GM18507 (cell line): ENCODE results near the gene NUP50.
A peak's percentile ranks its signal among the peaks of the same experiment; 100 is the strongest.

Source experiments
- DNase-seq: peaks from one replicate; pipeline ENCODE4 v3.0.0; 2011; ENCODE audit warnings: low read depth; ENCODE audit not compliant: insufficient read length; ENCODE audit errors: extremely low spot score
- FAIRE-seq: peaks from 2 replicates; lab custom pipeline; 2011; peaks lifted over from hg19 to GRCh38; lab: Jason Lieb, UNC

Gene NUP50

GRCh38 chr22:45223304-45224117 lies 59.8 kb downstream of the NUP50 start:
- DNase-seq: no peak
- FAIRE-seq: no peak

DNA sequence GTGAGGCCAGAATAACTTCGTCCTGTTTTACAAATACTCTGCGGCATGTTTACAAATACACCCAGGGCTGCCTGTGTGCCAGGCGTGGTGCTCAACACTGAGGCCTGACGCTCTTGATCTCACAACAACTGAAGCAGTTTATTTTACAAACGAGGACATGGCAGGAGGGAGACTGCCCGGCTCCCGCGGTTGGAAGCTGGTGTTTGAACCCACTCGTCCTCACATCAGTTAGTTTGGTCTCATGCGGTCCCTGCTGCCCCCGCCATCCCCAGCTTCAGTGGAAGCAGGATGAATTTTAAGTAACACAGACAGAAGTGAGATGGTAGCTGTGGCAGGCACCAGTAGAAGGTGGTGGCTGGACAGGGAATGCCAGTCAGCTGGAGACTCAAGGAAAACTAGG lies 60.6 kb downstream of the NUP50 start:
- FAIRE-seq (no peak), DNase-seq (no peak)

DNA sequence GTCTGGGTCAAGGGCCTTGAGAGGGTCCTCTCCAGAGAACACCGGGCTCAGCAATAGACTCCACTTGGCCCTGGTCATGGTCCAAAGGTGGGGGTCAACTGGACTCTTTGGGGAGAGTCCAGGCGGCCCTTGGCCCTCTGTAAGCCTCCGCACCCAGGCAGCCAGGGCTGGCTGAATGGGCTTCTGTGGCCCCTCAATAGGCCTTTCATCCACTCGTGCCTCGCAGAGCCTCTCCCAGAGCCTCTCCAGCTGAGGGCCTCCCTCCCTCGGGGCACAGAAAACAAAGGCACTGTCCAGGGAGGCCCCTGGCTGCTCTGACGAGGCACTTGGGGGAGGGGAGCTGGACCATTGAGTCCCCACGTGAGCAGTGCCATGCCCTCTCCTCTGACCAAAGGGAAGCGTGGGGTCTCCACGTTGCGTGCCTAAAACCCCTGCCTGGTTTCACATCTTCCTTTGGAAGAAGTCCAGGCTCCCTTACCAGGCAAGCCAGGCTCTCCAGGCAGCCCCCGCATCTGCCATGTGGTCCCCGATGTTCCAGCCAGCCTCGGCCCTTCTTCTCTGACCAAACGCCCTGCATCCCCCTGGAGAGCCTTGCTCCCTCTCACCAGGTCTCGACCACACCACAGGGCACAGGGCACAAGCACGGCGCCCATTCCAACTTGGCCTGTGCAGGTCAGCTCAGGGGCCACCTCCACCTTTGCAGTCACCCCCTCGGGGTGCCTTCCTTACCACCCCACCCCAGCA lies 61.4 kb downstream of the NUP50 start:
- DNase-seq (no peak), FAIRE-seq (no peak)

GRCh38 chr22:45225732-45226502 lies 62.2 kb downstream of the NUP50 start:
- FAIRE-seq (no peak), DNase-seq (no peak)

DNA sequence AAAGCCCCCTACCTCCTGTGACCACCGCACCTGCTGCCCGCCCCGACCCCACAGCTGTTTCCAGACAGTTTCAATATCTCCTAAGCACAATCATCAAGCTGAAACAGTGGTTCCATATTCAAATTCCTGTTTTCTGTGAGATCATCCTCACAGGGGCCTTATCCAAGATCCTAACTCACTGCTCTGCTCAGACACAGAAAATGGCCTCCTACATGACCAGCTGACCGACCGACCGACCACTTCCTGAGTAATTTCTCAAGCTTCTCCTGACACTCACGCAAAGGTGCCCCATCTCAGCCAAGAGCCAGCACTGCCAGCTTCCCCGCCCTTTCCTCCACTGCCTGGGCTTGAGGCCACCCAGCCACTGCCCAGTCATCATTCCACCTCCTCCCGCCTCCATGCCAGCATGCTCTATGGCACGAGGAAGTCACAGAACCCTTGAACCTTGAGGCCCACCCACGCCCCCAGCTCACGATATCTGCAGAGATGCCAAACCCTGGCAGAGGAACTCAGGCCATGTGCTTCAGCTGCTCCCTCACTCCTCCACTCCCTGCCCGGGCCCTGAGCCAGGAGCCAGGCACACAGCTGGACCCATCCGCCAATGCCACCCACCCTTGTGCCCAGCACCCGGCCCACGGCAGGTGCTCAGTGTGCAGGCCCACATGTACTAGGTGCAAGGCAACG lies 62.9 kb downstream of the NUP50 start:
- no peak for FAIRE-seq
- DNase-seq: no peak

- FAIRE-seq (no peak), DNase-seq (no peak)
Observed at GRCh38 chr22:45227645-45228400, 64.1 kb downstream of the NUP50 start.

GRCh38 chr22:45228401-45228754 lies 64.7 kb downstream of the NUP50 start:
- DNase-seq (no peak), FAIRE-seq (no peak)

DNA sequence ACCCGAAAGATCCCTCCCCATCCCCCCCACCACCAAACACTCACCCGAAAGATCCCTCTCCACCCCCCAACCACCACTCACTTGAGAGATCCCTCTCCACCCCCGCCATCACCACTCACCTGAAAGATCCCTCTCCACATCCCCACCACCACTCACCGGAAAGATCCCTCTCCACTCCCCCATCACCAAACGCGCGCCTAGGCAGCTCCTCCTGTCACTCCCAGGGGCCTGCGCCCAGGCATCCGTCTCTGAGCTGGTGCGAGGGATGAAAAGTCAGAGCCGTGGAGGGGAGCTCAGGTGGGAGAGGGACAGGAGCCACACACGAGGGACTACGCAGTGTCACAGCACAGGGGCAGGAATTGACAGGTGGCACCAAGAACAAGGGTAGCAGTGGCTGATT lies 65.5 kb downstream of the NUP50 start:
- FAIRE-seq (no peak), DNase-seq (no peak)

DNA sequence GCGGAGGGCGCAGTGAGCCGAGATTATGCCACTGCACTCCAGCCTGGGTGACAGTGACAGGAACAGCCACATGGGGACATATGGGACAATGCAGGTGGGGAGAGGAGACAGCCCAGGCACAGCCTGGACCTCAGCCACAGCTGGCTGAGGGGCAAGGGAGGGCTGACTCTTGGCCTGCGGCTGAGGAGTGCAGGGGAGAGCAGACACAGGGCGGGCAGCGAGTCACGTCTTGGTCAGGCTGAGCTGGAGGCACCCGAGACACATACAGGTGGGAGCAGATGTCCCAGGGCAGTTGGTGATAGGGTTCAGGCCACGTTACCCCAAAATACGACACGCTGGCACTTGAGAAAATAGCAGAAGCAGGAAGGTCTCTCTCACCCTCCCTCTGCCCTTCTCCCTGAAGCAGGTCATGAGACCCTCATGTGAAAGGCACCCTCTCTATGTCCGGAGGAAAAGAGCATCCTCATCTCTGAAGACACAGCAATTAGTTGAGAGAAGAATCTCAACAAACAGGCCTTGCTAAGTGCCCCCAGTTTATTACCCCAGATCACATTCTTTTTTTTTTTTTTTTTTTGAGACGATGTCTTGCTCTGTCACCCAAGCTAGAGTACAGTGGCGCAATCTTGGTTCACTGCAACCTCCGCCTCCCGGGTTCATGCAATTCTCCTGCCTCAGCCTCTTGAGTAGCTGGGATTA lies 66.4 kb downstream of the NUP50 start:
- DNase-seq: no peak
- no peak for FAIRE-seq

- no peak for FAIRE-seq
- no peak for DNase-seq
Observed at GRCh38 chr22:45231293-45231692, 67.6 kb downstream of the NUP50 start.

- FAIRE-seq (no peak), DNase-seq (no peak)
Observed at GRCh38 chr22:45233386-45233785, 69.7 kb downstream of the NUP50 start.

- no peak for DNase-seq
- no peak for FAIRE-seq
Observed at GRCh38 chr22:45233827-45234226, 70.1 kb downstream of the NUP50 start.

DNA sequence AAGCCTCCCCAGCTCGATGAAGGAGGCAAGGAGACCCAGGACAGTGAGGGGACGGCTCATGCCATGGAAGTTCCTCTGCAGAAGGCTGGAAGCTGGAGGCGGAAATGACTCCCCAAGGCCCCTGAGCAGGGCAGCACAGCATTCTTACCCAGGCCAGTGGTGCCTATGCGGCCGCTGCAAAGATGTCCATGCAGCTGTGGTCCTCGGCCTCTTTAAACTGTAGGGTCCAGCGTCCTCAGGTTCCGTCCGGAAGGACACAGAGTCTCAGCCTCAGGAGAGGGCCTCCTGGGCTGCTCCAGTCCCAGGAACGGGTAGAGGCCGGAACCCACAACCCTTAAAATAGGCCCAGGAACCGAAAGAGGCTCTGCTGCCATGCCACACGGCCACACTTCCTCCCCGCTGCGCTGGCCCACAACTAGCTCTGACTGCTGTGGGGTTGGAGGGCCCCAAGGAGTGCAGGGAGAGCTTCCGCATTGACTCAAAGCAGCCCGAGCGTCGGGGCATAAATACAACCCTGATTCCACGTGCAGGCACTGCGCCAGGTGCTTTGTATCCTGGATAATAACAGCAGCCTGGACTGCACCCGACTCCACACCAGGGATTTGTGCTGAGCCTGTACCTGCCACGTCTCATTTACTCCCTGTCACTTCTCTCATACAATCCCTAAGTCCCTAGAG lies 71.5 kb downstream of the NUP50 start:
- FAIRE-seq (peak; percentile 99), DNase-seq (peak; percentile 72)

- DNase-seq (no peak), FAIRE-seq (no peak)
Observed at GRCh38 chr22:45235851-45236342, 72.2 kb downstream of the NUP50 start.

GRCh38 chr22:45237065-45237990 lies 73.6 kb downstream of the NUP50 start:
- DNase-seq: no peak
- peak; percentile 12 for FAIRE-seq
